Activated CD4-positive, CD25-positive, alpha-beta regulatory T cell treated with anti-CD3 and anti-CD28 coated beads, Interleukin-2, amount 50 U/mL, for 16 hours (primary cell): Measurements from ENCODE around the gene AHR.
"Not testable (repeated sequence)": the region's sequence is repeated elsewhere in the genome, so short reads cannot be mapped to it uniquely, and the experiment has no call there.

Experiments used
- DNase-seq: peaks from one replicate; pipeline ENCODE4 v3.0.0-alpha.2; 2020; ENCODE audit warnings: low read depth, low spot score

Gene AHR

DNA sequence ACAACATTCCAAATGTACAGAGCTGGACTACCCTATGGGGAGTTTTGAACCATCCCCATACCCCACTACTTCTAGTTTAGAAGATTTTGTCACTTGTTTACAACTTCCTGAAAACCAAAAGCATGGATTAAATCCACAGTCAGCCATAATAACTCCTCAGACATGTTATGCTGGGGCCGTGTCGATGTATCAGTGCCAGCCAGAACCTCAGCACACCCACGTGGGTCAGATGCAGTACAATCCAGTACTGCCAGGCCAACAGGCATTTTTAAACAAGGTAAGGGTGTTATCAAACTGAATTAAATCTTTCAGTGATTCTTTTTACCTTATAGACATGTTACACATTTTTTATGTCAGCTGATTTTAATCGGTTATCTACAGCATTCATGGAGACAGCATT, 41.5 kb downstream of the AHR start:
- DNase-seq: no peak

DNA sequence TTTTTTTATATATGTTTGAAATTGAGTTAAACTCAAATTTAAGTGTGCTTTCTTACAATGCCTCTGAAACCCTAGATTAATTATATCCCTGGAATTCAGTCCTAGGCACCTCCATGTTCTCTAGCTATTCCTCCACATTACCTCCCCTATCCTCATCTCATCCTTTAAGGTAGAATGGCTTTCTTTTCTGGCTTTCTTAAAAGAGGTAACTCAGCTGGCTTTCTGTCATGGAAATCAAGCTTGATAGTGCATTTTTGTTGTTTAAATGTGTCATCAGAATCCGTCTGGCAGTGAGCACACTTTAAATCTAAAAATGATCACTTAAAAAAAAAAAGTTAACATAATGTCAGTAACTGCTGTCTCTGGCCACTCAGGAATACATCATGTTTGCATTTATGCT, 42.2 kb downstream of the AHR start:
- no peak for DNase-seq

DNA sequence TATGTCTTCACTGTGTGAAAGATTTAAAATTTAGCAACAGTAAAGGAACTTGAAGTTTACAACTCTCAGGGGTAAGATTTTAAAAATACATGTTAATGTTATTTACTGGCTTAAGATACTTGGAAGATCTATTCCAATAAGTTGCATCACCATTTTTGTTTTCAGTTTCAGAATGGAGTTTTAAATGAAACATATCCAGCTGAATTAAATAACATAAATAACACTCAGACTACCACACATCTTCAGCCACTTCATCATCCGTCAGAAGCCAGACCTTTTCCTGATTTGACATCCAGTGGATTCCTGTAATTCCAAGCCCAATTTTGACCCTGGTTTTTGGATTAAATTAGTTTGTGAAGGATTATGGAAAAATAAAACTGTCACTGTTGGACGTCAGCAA, 44.3 kb downstream of the AHR start:
- no peak for DNase-seq

- no peak for DNase-seq
These were observed 48.9 kb downstream of the AHR start for GRCh38 chr7:17347401-17347800.

DNA sequence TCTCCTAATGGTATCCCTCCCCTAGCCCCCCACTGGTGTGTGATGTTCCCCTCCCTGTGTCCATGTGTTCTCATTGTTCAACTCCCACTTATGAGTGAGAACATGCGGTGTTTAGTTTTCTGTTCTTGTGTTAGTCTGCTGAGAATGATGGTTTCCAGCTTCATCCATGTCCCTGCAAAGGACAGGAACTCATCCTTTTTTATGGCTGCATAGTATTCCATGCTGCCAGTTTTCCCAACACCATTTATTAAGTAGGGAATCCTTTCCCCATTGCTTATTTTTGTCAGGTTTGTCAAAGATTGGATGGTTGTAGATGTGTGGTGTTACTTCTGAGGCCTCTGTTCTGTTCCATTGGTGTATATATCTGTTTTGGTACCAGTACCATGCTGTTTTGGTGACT, 50.5 kb downstream of the AHR start:
- not testable (repeated sequence) for DNase-seq

GRCh38 chr7:17350321-17350720, 51.9 kb downstream of the AHR start:
- DNase-seq: not testable (repeated sequence)

DNA sequence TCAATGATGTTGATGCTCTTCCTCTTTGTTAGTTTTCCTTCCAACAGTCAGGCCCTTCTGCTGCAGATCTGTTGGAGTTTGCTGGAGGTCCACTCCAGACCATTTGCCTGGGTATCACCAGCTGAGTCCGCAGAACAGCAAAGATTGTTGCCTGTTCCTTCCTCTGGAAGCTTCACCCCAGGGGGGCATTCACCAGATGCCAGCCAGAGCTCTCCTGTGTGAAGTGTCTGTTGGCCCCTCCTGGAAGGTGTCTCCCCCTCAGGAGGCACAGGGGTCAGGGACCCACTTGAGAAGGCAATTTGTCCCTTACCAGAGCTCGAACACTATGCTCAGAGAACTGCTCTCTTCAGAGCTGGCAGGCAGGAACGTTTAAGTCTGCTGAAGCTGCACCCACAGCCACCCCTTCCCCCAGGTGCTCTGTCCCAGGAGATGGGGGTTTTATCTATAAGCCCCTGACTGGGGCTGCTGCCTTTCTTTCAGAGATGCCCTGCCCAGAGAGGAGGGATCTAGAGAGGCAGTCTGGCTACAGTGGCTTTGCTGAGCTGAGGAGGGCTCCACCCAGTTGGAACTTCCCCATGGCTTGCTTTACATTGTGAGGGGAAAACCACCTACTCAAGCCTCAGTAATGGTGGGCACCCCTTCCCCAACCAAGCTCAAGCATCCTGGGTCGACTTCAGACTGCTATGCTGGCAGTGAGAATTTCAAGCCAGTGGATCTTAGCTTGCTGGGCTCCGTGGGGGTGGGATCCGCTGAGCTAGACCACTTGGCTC, 55.4 kb downstream of the AHR start:
- not testable (repeated sequence) for DNase-seq

- DNase-seq: no peak
These were observed 56.0 kb downstream of the AHR start for GRCh38 chr7:17354473-17354872.

GRCh38 chr7:17355050-17355449, 56.6 kb downstream of the AHR start:
- no peak for DNase-seq

- no peak for DNase-seq
These were observed 59.5 kb downstream of the AHR start for GRCh38 chr7:17357952-17358351.

GRCh38 chr7:17359610-17360009, 61.2 kb downstream of the AHR start:
- no peak for DNase-seq

GRCh38 chr7:17362439-17363105, 64.1 kb downstream of the AHR start:
- no peak for DNase-seq

DNA sequence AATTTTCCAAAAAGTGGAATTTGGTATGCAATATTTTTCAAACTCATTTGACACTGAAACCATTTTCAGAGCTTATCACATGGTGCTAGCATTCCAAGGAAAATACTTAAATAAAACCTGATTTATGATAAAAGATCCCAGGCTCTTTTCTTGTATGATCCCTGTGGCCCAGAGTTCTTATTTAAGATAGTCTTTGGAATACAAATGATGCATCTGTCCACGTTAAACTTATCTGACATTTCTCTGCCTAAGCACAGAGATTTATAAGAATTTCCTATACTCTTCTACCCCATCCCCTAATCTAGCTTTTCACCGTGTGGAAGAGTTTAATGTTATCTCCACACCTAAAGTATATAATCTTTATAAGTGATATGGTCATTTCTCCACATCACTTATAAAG, 66.2 kb downstream of the AHR start:
- DNase-seq: no peak

DNA sequence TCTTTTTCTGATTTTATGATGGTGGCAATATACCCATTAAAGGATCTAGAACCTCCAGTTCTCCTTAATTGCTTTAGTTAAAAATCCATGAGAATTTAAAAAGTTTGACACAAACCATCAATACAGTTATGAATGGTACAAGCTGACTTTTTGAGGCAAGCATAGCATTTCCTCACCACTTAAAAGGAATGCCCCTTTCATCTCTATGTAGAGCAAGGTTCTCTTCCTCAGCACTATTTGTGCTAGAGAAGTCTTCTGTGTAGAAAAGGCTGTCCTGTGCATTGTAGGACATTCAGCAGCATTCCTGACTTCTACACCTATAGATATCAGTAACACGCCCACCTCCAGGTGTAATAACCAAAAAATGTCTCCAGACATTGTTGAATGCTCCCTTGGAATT, 67.3 kb downstream of the AHR start:
- DNase-seq: no peak

GRCh38 chr7:17367502-17367901, 69.0 kb downstream of the AHR start:
- no peak for DNase-seq

GRCh38 chr7:17368856-17369524, 70.5 kb downstream of the AHR start:
- DNase-seq: no peak

- no peak for DNase-seq
These were observed 71.4 kb downstream of the AHR start for GRCh38 chr7:17369691-17370426.

DNA sequence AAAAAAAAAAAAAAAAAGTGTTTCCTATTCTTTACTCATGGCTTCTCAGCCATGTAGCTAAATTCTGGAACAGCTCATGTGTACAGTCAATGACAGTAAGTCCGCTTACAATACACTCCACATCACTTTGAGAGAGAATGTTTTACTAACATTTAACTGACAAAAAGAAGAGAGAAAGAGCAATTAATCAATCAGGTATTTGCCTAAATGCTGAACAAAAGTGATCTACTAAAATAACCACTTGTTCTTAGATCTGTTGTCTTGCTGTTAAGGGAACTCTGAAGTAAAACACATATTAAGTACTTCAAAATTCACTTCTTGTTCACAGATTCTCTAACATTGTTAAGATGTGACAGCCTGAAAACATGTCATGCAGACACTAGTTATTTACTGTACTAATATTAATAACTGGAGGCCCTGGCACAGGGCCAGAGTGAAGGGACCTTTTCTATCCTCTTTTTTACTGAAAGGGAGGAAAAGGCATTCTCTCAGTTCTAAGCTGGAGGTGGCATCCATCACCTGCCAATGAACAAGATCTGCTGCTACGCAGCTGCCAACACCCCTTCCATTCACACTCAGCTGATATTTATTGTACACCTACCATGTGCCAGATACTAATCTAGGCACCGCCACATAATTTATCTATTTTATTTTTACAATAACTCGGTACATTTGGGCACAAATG, 72.6 kb downstream of the AHR start:
- no peak for DNase-seq

DNA sequence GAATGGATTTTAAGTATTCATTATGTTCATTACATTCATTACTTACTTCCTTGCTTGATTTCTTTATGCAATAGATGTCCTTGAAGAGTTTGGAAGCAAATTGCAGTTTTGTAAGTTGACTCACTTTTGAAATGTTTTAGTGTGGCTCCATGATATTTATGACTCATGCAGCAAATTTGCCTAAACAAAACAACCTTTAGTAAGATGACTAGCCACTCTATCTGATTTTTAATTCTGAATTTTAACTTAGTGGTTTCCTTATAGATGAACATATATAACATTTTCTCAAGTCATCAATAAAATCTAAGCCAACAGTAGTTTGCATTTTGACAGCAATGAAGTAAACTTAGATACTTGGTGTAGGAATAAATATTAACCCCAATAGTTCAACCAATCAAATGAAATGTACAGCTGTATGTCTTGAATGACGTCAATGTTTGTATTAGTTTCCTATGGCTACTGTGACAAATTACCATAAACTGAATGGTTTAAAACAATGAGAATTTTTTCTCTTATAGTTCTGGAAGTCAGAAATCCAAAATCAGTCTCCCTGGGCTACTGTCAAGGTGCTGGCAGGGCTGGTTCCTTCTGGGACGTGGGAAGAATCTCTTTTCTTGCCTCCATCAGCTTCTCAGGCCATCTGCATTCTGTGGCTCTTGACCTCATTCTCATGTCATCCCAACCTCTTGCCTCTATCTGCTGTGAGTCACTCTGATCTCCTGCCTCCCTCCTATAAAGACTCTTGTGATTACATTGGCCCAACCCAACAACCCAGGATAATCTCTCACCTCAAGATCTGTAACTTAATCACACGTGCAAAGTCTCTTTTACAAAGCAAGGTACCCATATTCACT, 73.4 kb downstream of the AHR start:
- no peak for DNase-seq

DNA sequence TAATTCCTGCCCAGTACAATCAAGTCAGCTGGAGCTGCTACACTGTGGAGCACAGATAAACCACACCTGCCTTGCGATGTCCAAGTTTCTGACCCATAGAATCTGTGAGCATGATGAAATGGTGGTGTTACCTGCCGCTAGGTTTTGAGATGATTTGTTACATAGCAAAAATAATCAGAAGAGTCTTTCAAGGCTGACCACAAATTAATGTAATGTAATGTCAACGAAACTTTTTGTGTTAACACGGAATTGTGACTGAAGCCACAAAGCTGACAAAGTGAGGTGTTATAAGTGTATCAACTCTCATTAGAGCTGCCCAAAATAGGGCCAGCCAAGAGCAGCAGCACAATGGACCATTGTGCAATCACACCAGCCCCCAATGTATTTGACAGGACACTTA, 75.7 kb downstream of the AHR start:
- DNase-seq: no peak

DNA sequence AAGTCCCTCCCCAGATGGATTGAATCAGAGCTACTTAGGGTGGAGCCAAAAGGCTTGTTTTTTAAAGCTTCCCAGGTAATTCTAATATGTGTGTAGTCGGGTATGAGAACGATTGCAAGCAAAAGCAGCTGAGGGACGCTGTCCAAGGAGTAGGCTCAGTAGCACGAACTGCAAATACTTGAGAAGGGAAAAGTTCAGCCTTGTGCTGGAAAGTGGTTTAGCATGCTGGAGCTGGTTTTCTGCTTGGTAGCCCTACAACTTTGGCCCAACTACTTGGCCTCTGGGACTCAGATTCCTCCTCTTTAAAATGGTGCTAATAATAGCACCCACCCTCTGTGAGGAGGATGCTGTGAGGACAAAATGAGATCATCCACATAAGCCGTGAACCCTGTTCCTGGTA, 76.2 kb downstream of the AHR start:
- DNase-seq: no peak
